Measurements from ENCODE around the gene GALNT7.

GALNT7 gene

DNA sequence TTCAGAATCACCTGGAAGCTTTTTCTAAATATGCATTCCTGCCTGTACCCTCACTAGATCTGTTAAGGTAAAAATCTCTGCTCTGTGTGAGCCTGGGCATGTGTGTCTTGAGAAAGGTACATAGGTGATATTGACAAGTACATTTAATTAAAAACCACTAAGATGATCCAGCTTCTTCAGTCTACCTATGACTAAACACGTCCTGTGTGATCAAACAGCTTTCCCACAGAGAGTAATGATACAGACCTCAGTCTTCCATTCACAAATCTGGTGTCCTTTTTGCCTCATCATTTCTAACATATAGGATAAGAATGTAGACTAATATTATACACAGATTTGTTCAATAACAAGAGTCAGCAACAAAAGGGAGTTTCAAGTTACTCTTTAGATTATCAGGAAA lies 42.6 kb downstream of the GALNT7 start:
- Histone ChIP-seq H3K27me3 (ENCODE audit: low read depth, low read length) (no peaks in the 10 kb centered on the region), H2AFZ (ENCODE audit: low read depth, low read length) (no peak overlapping the region), H3K79me2 (ENCODE audit: low read length) (peaks cover 12% of the 10 kb centered on the region), H3K27ac (ENCODE audit: low read length) (no peak overlapping the region), H3K4me1 (ENCODE audit: low read length) (no peaks in the 10 kb centered on the region), H3K9ac (ENCODE audit: low read length) (no peak overlapping the region), H4K20me1 (ENCODE audit: insufficient read depth, low read length) (no peaks in the 10 kb centered on the region), H3K4me3 (ENCODE audit: low read length) (no peak overlapping the region), H3K9me3 (ENCODE audit: insufficient read depth, low read length) (no peaks in the 10 kb centered on the region), H3K4me2 (ENCODE audit: low read length) (no peak overlapping the region), H3K36me3 (replicated peaks; ENCODE audit: low read depth, low read length) (no peaks in the 10 kb centered on the region)
- TF ChIP-seq EZH2phosphoT487 (IDR thresholded peaks at IDR 0.05; ENCODE audit: low read depth) = no peak
- TF ChIP-seq, protein P1, sequence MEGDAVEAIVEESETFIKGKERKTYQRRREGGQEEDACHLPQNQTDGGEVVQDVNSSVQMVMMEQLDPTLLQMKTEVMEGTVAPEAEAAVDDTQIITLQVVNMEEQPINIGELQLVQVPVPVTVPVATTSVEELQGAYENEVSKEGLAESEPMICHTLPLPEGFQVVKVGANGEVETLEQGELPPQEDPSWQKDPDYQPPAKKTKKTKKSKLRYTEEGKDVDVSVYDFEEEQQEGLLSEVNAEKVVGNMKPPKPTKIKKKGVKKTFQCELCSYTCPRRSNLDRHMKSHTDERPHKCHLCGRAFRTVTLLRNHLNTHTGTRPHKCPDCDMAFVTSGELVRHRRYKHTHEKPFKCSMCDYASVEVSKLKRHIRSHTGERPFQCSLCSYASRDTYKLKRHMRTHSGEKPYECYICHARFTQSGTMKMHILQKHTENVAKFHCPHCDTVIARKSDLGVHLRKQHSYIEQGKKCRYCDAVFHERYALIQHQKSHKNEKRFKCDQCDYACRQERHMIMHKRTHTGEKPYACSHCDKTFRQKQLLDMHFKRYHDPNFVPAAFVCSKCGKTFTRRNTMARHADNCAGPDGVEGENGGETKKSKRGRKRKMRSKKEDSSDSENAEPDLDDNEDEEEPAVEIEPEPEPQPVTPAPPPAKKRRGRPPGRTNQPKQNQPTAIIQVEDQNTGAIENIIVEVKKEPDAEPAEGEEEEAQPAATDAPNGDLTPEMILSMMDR (IDR thresholded peaks at IDR 0.05; ENCODE audit: low read depth, low read length) = no peak

DNA sequence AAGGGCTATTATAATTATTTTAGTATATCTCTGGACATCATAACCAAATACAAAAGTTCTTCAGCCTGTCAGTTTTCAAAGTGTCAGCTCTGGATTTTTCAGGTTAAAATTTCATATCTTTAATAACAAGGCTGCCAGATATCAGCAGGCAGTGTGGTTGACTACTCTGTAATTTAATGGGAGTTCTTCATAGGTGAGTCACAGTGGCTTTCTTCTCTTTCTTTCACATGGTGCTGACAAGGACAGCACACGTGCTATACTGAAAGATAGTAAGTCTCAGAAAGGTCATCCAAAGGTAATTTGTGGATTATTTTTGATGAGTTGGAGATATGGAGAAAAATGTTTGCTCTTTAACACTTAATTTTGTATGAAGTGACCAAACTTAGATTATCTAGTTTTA lies 43.2 kb downstream of the GALNT7 start:
- Histone ChIP-seq H3K4me2 (ENCODE audit: low read length) (no peak overlapping the region), H3K79me2 (ENCODE audit: low read length) (peaks cover 7% of the 10 kb centered on the region; the same call in 1 of the 2 replicates), H3K27me3 (ENCODE audit: low read depth, low read length) (no peaks in the 10 kb centered on the region), H3K9ac (ENCODE audit: low read length) (no peak overlapping the region), H3K4me3 (ENCODE audit: low read length) (no peak overlapping the region), H3K9me3 (ENCODE audit: insufficient read depth, low read length) (no peaks in the 10 kb centered on the region), H3K4me1 (ENCODE audit: low read length) (no peaks in the 10 kb centered on the region), H3K36me3 (replicated peaks; ENCODE audit: low read depth, low read length) (no peaks in the 10 kb centered on the region), H2AFZ (ENCODE audit: low read depth, low read length) (no peak overlapping the region), H4K20me1 (ENCODE audit: insufficient read depth, low read length) (no peaks in the 10 kb centered on the region), H3K27ac (ENCODE audit: low read length) (no peak overlapping the region)
- no peak for TF ChIP-seq EZH2phosphoT487 (IDR thresholded peaks at IDR 0.05; ENCODE audit: low read depth)
- TF ChIP-seq, protein P1 (IDR thresholded peaks at IDR 0.05; ENCODE audit: low read depth, low read length) = no peak

DNA sequence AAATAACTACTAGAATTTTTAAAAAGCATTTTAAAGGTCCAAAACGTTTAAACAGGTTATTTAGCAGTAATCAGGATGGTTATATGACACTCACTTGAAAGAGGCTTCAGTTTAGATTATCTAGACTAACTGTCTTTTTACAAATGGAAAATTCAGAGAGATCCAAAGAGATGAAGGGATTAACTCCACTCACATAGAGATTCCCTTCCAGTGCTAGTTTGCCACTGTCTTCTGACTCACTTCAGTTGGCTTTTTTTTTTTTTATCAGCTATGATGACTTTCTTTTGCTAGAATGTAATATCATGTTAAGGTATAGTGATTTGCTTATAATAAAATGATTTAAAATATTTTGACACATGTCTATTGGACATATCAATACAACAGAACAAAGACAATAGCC lies 43.8 kb downstream of the GALNT7 start:
- 0 out of 2 replicates have a peak, but pooled peaks cover 7% of the 10 kb centered on the region for H3K79me2 ChIP-seq (ENCODE audit: low read length)
- no peak overlapping the region for H3K4me2 ChIP-seq (ENCODE audit: low read length)
- H3K36me3 ChIP-seq (replicated peaks; ENCODE audit: low read depth, low read length) = no peaks in the 10 kb centered on the region
- H2AFZ ChIP-seq (ENCODE audit: low read depth, low read length) = no peak overlapping the region
- no peaks in the 10 kb centered on the region for H3K9me3 ChIP-seq (ENCODE audit: insufficient read depth, low read length)
- no peak overlapping the region for H3K4me3 ChIP-seq (ENCODE audit: low read length)
- no peaks in the 10 kb centered on the region for H3K4me1 ChIP-seq (ENCODE audit: low read length)
- TF ChIP-seq, protein P1 (IDR thresholded peaks at IDR 0.05; ENCODE audit: low read depth, low read length) = no peak
- TF ChIP-seq EZH2phosphoT487 (IDR thresholded peaks at IDR 0.05; ENCODE audit: low read depth) = no peak
- no peaks in the 10 kb centered on the region for H4K20me1 ChIP-seq (ENCODE audit: insufficient read depth, low read length)
- no peak overlapping the region for H3K27ac ChIP-seq (ENCODE audit: low read length)
- H3K27me3 ChIP-seq (ENCODE audit: low read depth, low read length) = no peaks in the 10 kb centered on the region
- H3K9ac ChIP-seq (ENCODE audit: low read length) = no peak overlapping the region

DNA sequence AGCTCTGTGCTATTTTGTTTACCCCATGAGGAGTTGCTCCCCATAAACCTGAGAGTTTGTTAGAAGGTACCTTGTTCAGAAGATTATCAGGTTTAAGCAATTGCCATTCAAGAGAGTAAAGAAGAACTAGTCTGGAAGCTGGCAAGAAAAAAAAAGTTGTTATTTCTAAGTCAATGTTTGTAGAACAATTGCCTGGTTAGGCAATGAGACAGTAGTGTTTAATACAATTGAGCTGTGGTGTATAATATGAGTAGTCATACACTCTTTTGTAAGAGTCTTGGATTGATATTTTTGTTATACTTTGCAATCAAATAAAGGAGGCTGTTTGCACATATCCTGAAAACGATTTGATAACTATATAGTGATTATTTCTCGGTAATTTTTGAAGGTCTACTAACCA lies 44.7 kb downstream of the GALNT7 start:
- Histone ChIP-seq H3K36me3 (replicated peaks; ENCODE audit: low read depth, low read length) (no peaks in the 10 kb centered on the region), H2AFZ (ENCODE audit: low read depth, low read length) (no peak overlapping the region), H3K4me1 (ENCODE audit: low read length) (no peaks in the 10 kb centered on the region), H3K4me2 (ENCODE audit: low read length) (no peak overlapping the region), H3K27me3 (ENCODE audit: low read depth, low read length) (no peaks in the 10 kb centered on the region), H3K27ac (ENCODE audit: low read length) (no peak overlapping the region), H3K9ac (ENCODE audit: low read length) (no peak overlapping the region), H3K9me3 (ENCODE audit: insufficient read depth, low read length) (no peaks in the 10 kb centered on the region), H3K79me2 (ENCODE audit: low read length) (0 out of 2 replicates have a peak, but pooled peaks cover 7% of the 10 kb centered on the region), H3K4me3 (ENCODE audit: low read length) (no peak overlapping the region), H4K20me1 (ENCODE audit: insufficient read depth, low read length) (no peaks in the 10 kb centered on the region)
- no peak for TF ChIP-seq EZH2phosphoT487 (IDR thresholded peaks at IDR 0.05; ENCODE audit: low read depth)
- TF ChIP-seq, protein P1 (IDR thresholded peaks at IDR 0.05; ENCODE audit: low read depth, low read length) = no peak
